ENCODE data around the gene PXDN.

DNA sequence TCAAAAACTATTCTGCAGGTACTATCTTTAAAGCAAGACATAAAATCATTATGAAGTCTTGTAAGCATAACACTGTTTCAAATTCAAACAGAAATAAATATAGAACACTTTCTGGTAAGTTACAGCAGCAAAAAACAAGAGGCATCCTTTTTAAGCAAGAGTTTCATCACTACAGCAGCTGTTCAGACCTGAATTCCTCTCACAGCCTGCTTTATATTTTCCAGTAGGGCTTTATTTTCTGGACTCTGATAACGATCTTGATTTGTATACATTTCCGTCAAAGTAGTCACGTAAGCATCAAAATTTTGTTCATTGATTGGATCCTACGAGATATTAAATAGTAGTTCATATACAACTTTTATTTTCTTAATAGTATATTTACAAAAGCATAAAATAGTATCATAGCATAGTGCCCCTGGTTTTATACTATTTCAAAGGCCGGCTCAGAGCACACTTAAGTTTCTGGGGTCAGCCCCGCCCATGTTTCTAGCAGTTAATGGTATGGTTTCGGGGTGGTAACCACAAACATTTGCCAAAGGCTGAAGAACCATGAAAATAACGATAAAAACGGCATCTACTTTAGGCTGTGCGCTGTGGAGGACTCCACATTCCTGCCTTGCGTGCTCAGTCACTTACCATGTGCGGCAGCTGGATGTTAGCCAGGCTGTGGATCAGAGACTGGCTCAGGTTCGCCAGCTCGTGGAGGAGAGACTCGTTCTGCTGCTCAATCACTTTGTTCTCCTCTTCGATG, 47.5 kb upstream of the PXDN start:
- TF ChIP-seq POLR2AphosphoS5 (IDR thresholded peaks at IDR 0.05; ENCODE audit: low read depth, low read length): no peak
- no peak for TF ChIP-seq ZFX (CRISPR knock-in tag; IDR thresholded peaks at IDR 0.05; ENCODE audit: low read depth)
- TF ChIP-seq POLR2A (IDR thresholded peaks at IDR 0.05; ENCODE audit: insufficient read depth in 1 of 2, low read depth in 2 of 2, low read length in 2 of 2): no peak
- TF ChIP-seq, protein P1, sequence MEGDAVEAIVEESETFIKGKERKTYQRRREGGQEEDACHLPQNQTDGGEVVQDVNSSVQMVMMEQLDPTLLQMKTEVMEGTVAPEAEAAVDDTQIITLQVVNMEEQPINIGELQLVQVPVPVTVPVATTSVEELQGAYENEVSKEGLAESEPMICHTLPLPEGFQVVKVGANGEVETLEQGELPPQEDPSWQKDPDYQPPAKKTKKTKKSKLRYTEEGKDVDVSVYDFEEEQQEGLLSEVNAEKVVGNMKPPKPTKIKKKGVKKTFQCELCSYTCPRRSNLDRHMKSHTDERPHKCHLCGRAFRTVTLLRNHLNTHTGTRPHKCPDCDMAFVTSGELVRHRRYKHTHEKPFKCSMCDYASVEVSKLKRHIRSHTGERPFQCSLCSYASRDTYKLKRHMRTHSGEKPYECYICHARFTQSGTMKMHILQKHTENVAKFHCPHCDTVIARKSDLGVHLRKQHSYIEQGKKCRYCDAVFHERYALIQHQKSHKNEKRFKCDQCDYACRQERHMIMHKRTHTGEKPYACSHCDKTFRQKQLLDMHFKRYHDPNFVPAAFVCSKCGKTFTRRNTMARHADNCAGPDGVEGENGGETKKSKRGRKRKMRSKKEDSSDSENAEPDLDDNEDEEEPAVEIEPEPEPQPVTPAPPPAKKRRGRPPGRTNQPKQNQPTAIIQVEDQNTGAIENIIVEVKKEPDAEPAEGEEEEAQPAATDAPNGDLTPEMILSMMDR (CRISPR knock-in tag; IDR thresholded peaks at IDR 0.05): no peak
- no peak for TF ChIP-seq ZNF282 (IDR thresholded peaks at IDR 0.05; ENCODE audit: partially characterized antibody)
- no peak for TF ChIP-seq GTF2F1 (IDR thresholded peaks at IDR 0.05; ENCODE audit: low read length)
